Coronary artery (tissue), 2 donors: Measurements from ENCODE around the gene CORO1A.
"Not testable (repeated sequence)": the region's sequence is repeated elsewhere in the genome, so short reads cannot be mapped to it uniquely, and the experiment has no call there.

Experiments used
- DNase-seq: peaks from one replicate; pipeline ENCODE4 v3.0.0-alpha.2; 2017; ENCODE audit warnings: low spot score
- H3K27ac ChIP-seq, 2 donors: fragments of 200-600 bp; sonication (generic); one replicate each; pipeline ENCODE4 v1.5.1; 2016 to 2019
- H3K4me3 ChIP-seq: fragments of 200-600 bp; sonication (generic); 2 replicates; pipeline ENCODE4 v1.5.1; 2016; ENCODE audit warnings: mild to moderate bottlenecking, moderate library complexity

Gene CORO1A

GRCh38 chr16:30207063-30207704, 23.8 kb downstream of the CORO1A start:
- DNase-seq, H3K4me3 ChIP-seq, H3K27ac ChIP-seq: not testable (repeated sequence)

GRCh38 chr16:30209032-30209431, 25.6 kb downstream of the CORO1A start:
- not testable (repeated sequence) for H3K4me3 ChIP-seq, H3K27ac ChIP-seq, DNase-seq

GRCh38 chr16:30211414-30211813, 28.0 kb downstream of the CORO1A start:
- not testable (repeated sequence) for DNase-seq, H3K27ac ChIP-seq, H3K4me3 ChIP-seq

- not testable (repeated sequence) for DNase-seq, H3K27ac ChIP-seq, H3K4me3 ChIP-seq
These were observed 33.7 kb downstream of the CORO1A start for GRCh38 chr16:30217082-30217481.
